ENCODE data around the gene SHD. TPM values are rescaled to one million over a fixed set of nuclear protein-coding genes. Genes with fewer than 3 reads are reported as not detected.

The SHD gene
- total and polyA plus RNA-seq, 2 experiments from 2014 or later, result 3.4 TPM; not detected in 1

- Histone ChIP-seq H4K20me1 (ENCODE audit: insufficient read depth, poor library complexity, severe bottlenecking) (no peaks in the 10 kb centered on the region), H3K27ac (no peak overlapping the region), H3K27me3 (no peaks in the 10 kb centered on the region), H3K4me3 (no peak overlapping the region), H3K79me2 (no peaks in the 10 kb centered on the region), H3K36me3 (replicated peaks; ENCODE audit: insufficient read depth, low read depth) (no peaks in the 10 kb centered on the region), H3K9me2 (replicated peaks; ENCODE audit: insufficient read depth) (no peaks in the 10 kb centered on the region), H3K4me2 (no peak overlapping the region), H2AFZ (peak overlapping the region; percentile 10), H3K4me1 (ENCODE audit: insufficient read depth) (no peaks in the 10 kb centered on the region), H3K9me3 (ENCODE audit: low read depth) (no peaks in the 10 kb centered on the region)
- no peak for TF ChIP-seq EZH2 (IDR thresholded peaks at IDR 0.05; ENCODE audit: borderline replicate concordance)
- TF ChIP-seq EZH2phosphoT487 (IDR thresholded peaks at IDR 0.05; ENCODE audit: low read depth, severe bottlenecking, unreplicated experiment), result no peak
- no peak for TF ChIP-seq CTCF (IDR thresholded peaks at IDR 0.05; ENCODE audit: poor library complexity)
- WGBS (ENCODE audit: low lambda C conversion rate, missing lambda C conversion rate), result 58% methylated on average over 13 of the region's 13 CpGs
- no peak for DNase-seq (ENCODE audit: low spot score)
These were observed 22.6 kb downstream of the SHD start for GRCh38 chr19:4301590-4302242.

- no peaks in the 10 kb centered on the region for H3K4me1 ChIP-seq (ENCODE audit: insufficient read depth)
- no peak within 1 kb of the TSS for H3K27ac ChIP-seq
- 79% methylated on average over 6 of the region's 8 CpGs for WGBS (ENCODE audit: low lambda C conversion rate, missing lambda C conversion rate)
- H2AFZ ChIP-seq, result peak within 1 kb of the TSS; percentile 10
- no peak for DNase-seq (ENCODE audit: low spot score)
- H3K9me3 ChIP-seq (ENCODE audit: low read depth), result no peaks in the 10 kb centered on the region
- no peaks in the 10 kb centered on the region for H3K79me2 ChIP-seq
- no peaks in the 10 kb centered on the region for H3K9me2 ChIP-seq (replicated peaks; ENCODE audit: insufficient read depth)
- no peaks in the 10 kb centered on the region for H4K20me1 ChIP-seq (ENCODE audit: insufficient read depth, poor library complexity, severe bottlenecking)
- TF ChIP-seq EZH2 (IDR thresholded peaks at IDR 0.05; ENCODE audit: borderline replicate concordance), result no peak
- no peak for TF ChIP-seq EZH2phosphoT487 (IDR thresholded peaks at IDR 0.05; ENCODE audit: low read depth, severe bottlenecking, unreplicated experiment)
- TF ChIP-seq CTCF (IDR thresholded peaks at IDR 0.05; ENCODE audit: poor library complexity), result no peak
- no peak within 1 kb of the TSS for H3K4me3 ChIP-seq
- no peak within 1 kb of the TSS for H3K4me2 ChIP-seq
- H3K27me3 ChIP-seq, result no peaks in the 10 kb centered on the region
- no peaks in the 10 kb centered on the region for H3K36me3 ChIP-seq (replicated peaks; ENCODE audit: insufficient read depth, low read depth)
These were observed 23.2 kb downstream of the SHD start, which contains the start of gene TMIGD2 for GRCh38 chr19:4302243-4302640. TSS of gene TMIGD2 (minus strand) at chr19:4302389. CDS start at chr19:4302385, 4 bp downstream.

- TF ChIP-seq EZH2 (IDR thresholded peaks at IDR 0.05; ENCODE audit: borderline replicate concordance) (no peak), EZH2phosphoT487 (IDR thresholded peaks at IDR 0.05; ENCODE audit: low read depth, severe bottlenecking, unreplicated experiment) (no peak), CTCF (IDR thresholded peaks at IDR 0.05; ENCODE audit: poor library complexity) (no peak)
- Histone ChIP-seq H3K4me1 (ENCODE audit: insufficient read depth) (no peaks in the 10 kb centered on the region), H3K4me3 (no peak overlapping the region), H3K9me3 (ENCODE audit: low read depth) (no peaks in the 10 kb centered on the region), H3K79me2 (no peaks in the 10 kb centered on the region), H3K4me2 (peak overlapping the region; percentile 79), H4K20me1 (ENCODE audit: insufficient read depth, poor library complexity, severe bottlenecking) (no peaks in the 10 kb centered on the region), H3K27ac (no peak overlapping the region), H3K9me2 (replicated peaks; ENCODE audit: insufficient read depth) (no peaks in the 10 kb centered on the region), H3K27me3 (no peaks in the 10 kb centered on the region), H2AFZ (peak overlapping the region; percentile 63), H3K36me3 (replicated peaks; ENCODE audit: insufficient read depth, low read depth) (no peaks in the 10 kb centered on the region)
- 64% methylated on average over 17 of the region's 18 CpGs for WGBS (ENCODE audit: low lambda C conversion rate, missing lambda C conversion rate)
- no peak for DNase-seq (ENCODE audit: low spot score)
These were observed 24.9 kb downstream of the SHD start for GRCh38 chr19:4303819-4304537.

Measured in hepatocyte (in vitro differentiated cells).